GM12878 (cell line): Measurements from ENCODE around the gene HYAL1. TPM values are rescaled to one million over a fixed set of nuclear protein-coding genes. Genes with fewer than 3 reads are reported as not detected.

Source experiments
- ATAC-seq: fragments of 200-7000 bp; cut with Tn5 transposase; 3 replicates; pipeline ENCODE4 v1.9.1; 2020; ENCODE audit warnings: mild to moderate bottlenecking, moderate library complexity
- BruUV-seq: library from RNA; stranded (reverse); fragments of 400-500 nt; replicated peaks from 2 replicates; lab custom pipeline; 2021; lab: Mats Ljungman, UMichigan
- CTCF ChIA-PET: fragments of 300-600 bp; sonication (Branson Sonifier 250); formaldehyde crosslinking; extraction: SDS; loops from one replicate; lab custom pipeline; 2021; ENCODE audit warnings: inconsistent platforms; lab: Yijun Ruan, JAX
- POLR2A ChIA-PET: fragments of 350-600 bp; formaldehyde crosslinking; extraction: SDS; loops from one replicate; lab custom pipeline; 2021; ENCODE audit warnings: inconsistent platforms; lab: Charles Lee
- RAD21 ChIA-PET: fragments of 300-600 bp; sonication (Branson Sonifier 250); formaldehyde crosslinking; loops from one replicate; lab custom pipeline; 2023; ENCODE audit warnings: antibody characterized with exemption; ENCODE audit not compliant: unreplicated experiment; lab: Charles Lee
- SMC1A ChIA-PET: fragments of 300-600 bp; sonication (Branson Sonifier 250); formaldehyde crosslinking; loops from one replicate; lab custom pipeline; 2023; ENCODE audit not compliant: unreplicated experiment, uncharacterized antibody; lab: Charles Lee
- DNase-seq: peaks from one replicate; pipeline ENCODE4 v3.0.0-alpha.2; 2011; ENCODE audit warnings: low read depth, low spot score
- FAIRE-seq: peaks from 3 replicates; lab custom pipeline; 2011; peaks lifted over from hg19 to GRCh38; lab: Jason Lieb, UNC
- H2AFZ ChIP-seq: 2 replicates; pipeline ENCODE4 v1.6.0; 2011; ENCODE audit warnings: low read depth, low read length, control low read depth; ENCODE audit not compliant: control insufficient read depth
- H3K27ac ChIP-seq: 2 replicates; pipeline ENCODE4 v1.5.1; 2011; ENCODE audit warnings: control low read depth; ENCODE audit not compliant: control insufficient read depth, insufficient read depth
- H3K27me3 ChIP-seq, 2 experiments: replicated peaks in 1 of 2; 2 replicates each; pipeline versions ENCODE4 v1.6.0 to v1.6.1; 2011; ENCODE audit warnings: low read length in 1 of 2; ENCODE audit not compliant: control insufficient read depth in 2 of 2, insufficient read depth in 2 of 2
- H3K36me3 ChIP-seq, 2 experiments: 2 replicates each; pipeline ENCODE4 v1.5.1; 2011; ENCODE audit warnings: low read length in 1 of 2; ENCODE audit not compliant: control insufficient read depth in 2 of 2, insufficient read depth in 2 of 2
- H3K4me1 ChIP-seq: 2 replicates; pipeline ENCODE4 v1.6.1; 2011; ENCODE audit warnings: mild to moderate bottlenecking, low read length, moderate library complexity, mixed read lengths; ENCODE audit not compliant: control insufficient read depth, insufficient read depth
- H3K4me2 ChIP-seq: 2 replicates; pipeline ENCODE4 v1.6.0; 2011; ENCODE audit warnings: control low read depth; ENCODE audit not compliant: control insufficient read depth, insufficient read depth
- H3K4me3 ChIP-seq: fragments of 200-600 bp; sonication (generic); 2 replicates; pipeline ENCODE4 v1.5.1; 2016
- H3K79me2 ChIP-seq: 2 replicates; pipeline ENCODE4 v1.6.0; 2011; ENCODE audit warnings: low read length; ENCODE audit not compliant: control insufficient read depth, insufficient read depth
- H3K9ac ChIP-seq: 2 replicates; pipeline ENCODE4 v1.8.0; 2011; ENCODE audit warnings: low read length, control low read depth, mixed read lengths; ENCODE audit not compliant: control insufficient read depth, insufficient read depth
- H3K9me3 ChIP-seq: replicated peaks from 3 replicates; pipeline ENCODE4 v1.5.1; 2011; ENCODE audit warnings: mild to moderate bottlenecking, low read length; ENCODE audit not compliant: control insufficient read depth, insufficient read depth
- H4K20me1 ChIP-seq: 2 replicates; pipeline ENCODE4 v1.6.0; 2011; ENCODE audit not compliant: control insufficient read depth, insufficient read depth
- CHD2 ChIP-seq: IDR thresholded peaks from 2 replicates; pipeline ENCODE4 v1.6.1; 2011; ENCODE audit warnings: low read depth, low read length, improper control_type of control experiment, borderline replicate concordance
- ETV6 ChIP-seq, 2 experiments: fragments of 450-650 bp in 1 of 2; IDR thresholded peaks in 1 of 2; conservative IDR thresholded peaks in 1 of 2; 2 replicates each; pipeline ENCODE4 v1.6.1; 2014; ENCODE audit warnings: antibody characterized with exemption in 1 of 2, borderline replicate concordance in 1 of 2, low read depth in 1 of 2, mild to moderate bottlenecking in 1 of 2, moderate library complexity in 1 of 2
- GATAD2B ChIP-seq: fragments of 450-650 bp; conservative IDR thresholded peaks from 2 replicates; pipeline ENCODE4 v1.6.1; 2017; ENCODE audit warnings: low read depth, mild to moderate bottlenecking, moderate library complexity
- HCFC1 ChIP-seq: fragments of 150-350 bp; IDR thresholded peaks from 2 replicates; pipeline ENCODE4 v1.6.1; 2014; ENCODE audit warnings: low read length
- LARP7 ChIP-seq: fragments of 450-650 bp; IDR thresholded peaks from 2 replicates; pipeline ENCODE4 v1.6.1; 2017; ENCODE audit warnings: mild to moderate bottlenecking
- SREBF2 ChIP-seq: IDR thresholded peaks from 2 replicates; pipeline ENCODE4 v1.6.1; 2012; ENCODE audit warnings: mild to moderate bottlenecking, low read length
- SRF ChIP-seq, 2 experiments: IDR thresholded peaks; 2 replicates each; pipeline ENCODE4 v1.6.1; 2011; ENCODE audit warnings: low read depth in 2 of 2, low read length in 2 of 2, mild to moderate bottlenecking in 1 of 2, moderate library complexity in 1 of 2
- ZNF274 ChIP-seq: IDR thresholded peaks from one replicate; pipeline ENCODE4 v1.8.0; 2011; ENCODE audit not compliant: insufficient read length, insufficient read depth
- ZNF384 ChIP-seq: IDR thresholded peaks from 2 replicates; pipeline ENCODE4 v1.6.1; 2012; ENCODE audit warnings: low read depth, mild to moderate bottlenecking, low read length, improper control_type of control experiment, borderline replicate concordance
- WGBS: methylation state at CpG from one replicate; pipeline ENCODE4 v1.1.6; 2016; ENCODE audit warnings: low lambda C conversion rate; ENCODE audit not compliant: insufficient replicate concordance, insufficient coverage; ENCODE audit errors: missing lambda C conversion rate; 5-methylcytosine and 5-hydroxymethylcytosine counted together
- in situ Hi-C: fragments of 300-500 bp; cut with MboI; formaldehyde crosslinking; loops from 9 replicates; pipeline ENCODE4 v1.14.3; 2018; ENCODE audit warnings: mixed read lengths
- intact Hi-C: fragments of 100-400 bp; cut with micrococcal nuclease; formaldehyde crosslinking; loops from one replicate; pipeline ENCODE4 v1.14.2; 2022; ENCODE audit not compliant: unreplicated experiment
- polyA plus RNA-seq, 11 experiments: library from polyadenylated mRNA; depleted of rRNA in 4 of 11; unstranded in 6 of 11; stranded (reverse) in 5 of 11; fragments of >200 nt; fragmentation: Nextera tagmentation in 4 of 11; fragmentation: Illumina TruSeq in 1 of 11; extraction: Ambion mirVana in 4 of 11; extraction: Trizol in 1 of 11; gene quantifications; 1 replicate in 1 of 11; 2 replicates in 10 of 11; pipeline versions ENCODE4 v1.2.1 to v1.2.3, GENCODE V29; 2011 to 2016; ENCODE audit warnings: inconsistent platforms in 2 of 11, missing spikeins in 2 of 11, low read depth in 1 of 11
- total RNA-seq, 4 experiments: library from RNA; depleted of rRNA in 3 of 4; stranded (reverse); fragments of >200 nt in 3 of 4; fragmentation: Illumina TruSeq in 1 of 4; extraction: Trizol in 1 of 4; gene quantifications; 2 replicates each; pipeline versions ENCODE4 v1.2.1 to v1.2.3, GENCODE V29; 2013 to 2021
- TF ChIP-seq, protein P1 (sequence below): fragments of 450-650 bp; IDR thresholded peaks from 2 replicates; pipeline ENCODE4 v1.6.1; 2017; ENCODE audit warnings: low read depth, mild to moderate bottlenecking, moderate library complexity
- TF ChIP-seq, protein P2 (sequence below): fragments of 450-650 bp; formaldehyde crosslinking; IDR thresholded peaks from 2 replicates; pipeline ENCODE4 v1.5.0; 2022; ENCODE audit warnings: mild to moderate bottlenecking, missing genetic modification characterization
- TF ChIP-seq, protein P3 (sequence below): fragments of 450-650 bp; conservative IDR thresholded peaks from 2 replicates; pipeline ENCODE4 v1.6.1; 2017; ENCODE audit warnings: mild to moderate bottlenecking, moderate library complexity

HYAL1 gene
- total and polyA plus RNA-seq, 10 of the 15 experiments (the other 5 are each of a cell fraction or from before 2014, with no cell fraction given), result 0.04 to 0.55 (median 0.18) TPM; not detected in 2

DNA sequence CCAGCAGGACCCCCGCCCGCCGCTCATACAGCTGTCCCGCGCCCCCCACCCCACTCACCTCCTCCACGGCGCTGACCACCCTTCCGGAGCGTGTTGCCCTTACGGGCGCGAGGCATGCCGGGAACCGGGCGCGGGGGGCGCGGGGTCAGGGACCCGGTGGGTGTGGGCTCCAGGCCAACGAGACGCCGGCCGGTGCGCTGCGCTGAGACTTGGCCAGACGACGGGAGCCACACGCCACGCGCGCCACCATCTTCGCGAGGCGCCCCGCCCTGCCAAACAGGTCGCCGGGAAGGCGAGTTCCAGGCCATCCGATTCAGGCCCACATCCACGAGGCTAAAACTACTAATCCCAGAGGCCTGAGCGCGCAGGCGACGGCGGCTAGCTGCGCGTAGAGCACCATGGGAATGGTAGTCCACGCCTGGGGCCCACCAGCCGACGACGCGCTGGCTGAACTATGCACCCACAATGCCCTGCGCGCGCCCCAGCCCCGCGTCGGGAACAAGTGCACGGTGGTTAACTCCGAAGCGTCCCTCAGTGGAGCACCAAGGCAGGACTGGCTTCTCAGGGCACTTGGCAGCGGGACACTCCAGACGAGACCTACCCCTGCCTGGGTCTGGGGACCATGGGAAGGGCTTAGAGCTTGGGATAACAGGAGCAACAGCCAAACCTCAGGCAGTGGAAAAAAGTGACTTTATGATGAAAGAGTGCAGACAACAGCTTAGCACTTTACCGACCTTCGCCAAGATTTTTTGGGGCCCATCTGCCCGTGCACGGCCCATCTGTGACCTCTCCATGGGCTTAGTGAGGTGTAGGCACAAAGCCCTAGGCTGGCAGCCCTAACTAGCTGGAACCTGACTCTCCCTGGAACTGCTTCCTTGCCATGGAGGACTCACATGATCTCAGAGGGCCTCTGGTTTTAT, 11.0 kb downstream of the HYAL1 start, which contains the start of gene IFRD2:
Gene IFRD2 (minus strand): TSS at position 271 of the 920 bp plus-strand sequence. CDS start 155 bp downstream, at position 116.
- in situ Hi-C loops (no loop called here), intact Hi-C loops (loop anchor here (1.0 kb wide), 1 partner anchor 56 kb away; the partner anchor contains the start of gene GNAI2)
- peak; percentile 92 for DNase-seq
- ChIA-PET CTCF (interaction anchor here (0.8 to 2.5 kb wide), 6 partner anchors 32 to 952 kb away, joined by 3 to 8 read pairs (median 4); no protein-coding TSS in a partner anchor), POLR2A (interaction anchor here (0.6 to 2.1 kb wide), 7 partner anchors 9 to 59 kb away, joined by 3 to 11 read pairs (median 3); partner anchors contain the start of genes CYB561D2, GNAI2 and NPRL2), SMC1A (no interaction called here), RAD21 (interaction anchor here (0.6 to 1.2 kb wide), 5 partner anchors 21 to 57 kb away, joined by 3 to 6 read pairs (median 3); partner anchors contain the start of gene GNAI2)
- 2% methylated on average over 45 of the region's 67 CpGs for WGBS
- Histone ChIP-seq H3K9me3 (no peaks in the 10 kb centered on the region), H3K4me1 (peaks cover 3% of the 10 kb centered on the region; the same call in 1 of the 2 replicates), H3K4me3 (peak within 1 kb of the TSS; percentile 97), H3K27me3 (no peaks in the 10 kb centered on the region), H2AFZ (peak within 1 kb of the TSS; percentile 78), H3K4me2 (peak within 1 kb of the TSS; percentile 89), H3K9ac (peak within 1 kb of the TSS; percentile 83), H4K20me1 (no peaks in the 10 kb centered on the region), H3K36me3 (peaks cover 0 to 26% of the 10 kb centered on the region in 2 experiments; a peak in 3 of 4 replicates), H3K27ac (peak within 1 kb of the TSS; percentile 66), H3K79me2 (peaks cover 21% of the 10 kb centered on the region)
- peak; percentile 99 for FAIRE-seq
- BruUV-seq, result TSS peak; percentile 94
- ATAC-seq, result peak; percentile 99
- no peak for TF ChIP-seq ZNF274
- TF ChIP-seq SRF (IDR thresholded peaks at IDR 0.05; ENCODE audit: low read depth in 2 of 2, low read length in 2 of 2), result peak in 1 of 2 experiments; percentile 70; a peak in 3 of 4 replicates
- TF ChIP-seq CHD2, result peak; percentile 95
- TF ChIP-seq, protein P1, sequence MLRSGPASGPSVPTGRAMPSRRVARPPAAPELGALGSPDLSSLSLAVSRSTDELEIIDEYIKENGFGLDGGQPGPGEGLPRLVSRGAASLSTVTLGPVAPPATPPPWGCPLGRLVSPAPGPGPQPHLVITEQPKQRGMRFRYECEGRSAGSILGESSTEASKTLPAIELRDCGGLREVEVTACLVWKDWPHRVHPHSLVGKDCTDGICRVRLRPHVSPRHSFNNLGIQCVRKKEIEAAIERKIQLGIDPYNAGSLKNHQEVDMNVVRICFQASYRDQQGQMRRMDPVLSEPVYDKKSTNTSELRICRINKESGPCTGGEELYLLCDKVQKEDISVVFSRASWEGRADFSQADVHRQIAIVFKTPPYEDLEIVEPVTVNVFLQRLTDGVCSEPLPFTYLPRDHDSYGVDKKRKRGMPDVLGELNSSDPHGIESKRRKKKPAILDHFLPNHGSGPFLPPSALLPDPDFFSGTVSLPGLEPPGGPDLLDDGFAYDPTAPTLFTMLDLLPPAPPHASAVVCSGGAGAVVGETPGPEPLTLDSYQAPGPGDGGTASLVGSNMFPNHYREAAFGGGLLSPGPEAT, result peak; percentile 24; the same call in 1 of the 2 replicates
- TF ChIP-seq GATAD2B, result no peak
- TF ChIP-seq HCFC1, result peak; percentile 100
- 0 out of 2 replicates have a peak, but pooled peaks have one; percentile 11 for TF ChIP-seq ZNF384
- no peak for TF ChIP-seq ETV6 (conservative IDR thresholded peaks at IDR 0.05 in 1 of 2, IDR thresholded peaks at IDR 0.05 in 1 of 2; ENCODE audit: borderline replicate concordance in 1 of 2, low read depth in 1 of 2)
- peak; percentile 96 for TF ChIP-seq LARP7
- no peak for TF ChIP-seq SREBF2
- TF ChIP-seq, protein P2, sequence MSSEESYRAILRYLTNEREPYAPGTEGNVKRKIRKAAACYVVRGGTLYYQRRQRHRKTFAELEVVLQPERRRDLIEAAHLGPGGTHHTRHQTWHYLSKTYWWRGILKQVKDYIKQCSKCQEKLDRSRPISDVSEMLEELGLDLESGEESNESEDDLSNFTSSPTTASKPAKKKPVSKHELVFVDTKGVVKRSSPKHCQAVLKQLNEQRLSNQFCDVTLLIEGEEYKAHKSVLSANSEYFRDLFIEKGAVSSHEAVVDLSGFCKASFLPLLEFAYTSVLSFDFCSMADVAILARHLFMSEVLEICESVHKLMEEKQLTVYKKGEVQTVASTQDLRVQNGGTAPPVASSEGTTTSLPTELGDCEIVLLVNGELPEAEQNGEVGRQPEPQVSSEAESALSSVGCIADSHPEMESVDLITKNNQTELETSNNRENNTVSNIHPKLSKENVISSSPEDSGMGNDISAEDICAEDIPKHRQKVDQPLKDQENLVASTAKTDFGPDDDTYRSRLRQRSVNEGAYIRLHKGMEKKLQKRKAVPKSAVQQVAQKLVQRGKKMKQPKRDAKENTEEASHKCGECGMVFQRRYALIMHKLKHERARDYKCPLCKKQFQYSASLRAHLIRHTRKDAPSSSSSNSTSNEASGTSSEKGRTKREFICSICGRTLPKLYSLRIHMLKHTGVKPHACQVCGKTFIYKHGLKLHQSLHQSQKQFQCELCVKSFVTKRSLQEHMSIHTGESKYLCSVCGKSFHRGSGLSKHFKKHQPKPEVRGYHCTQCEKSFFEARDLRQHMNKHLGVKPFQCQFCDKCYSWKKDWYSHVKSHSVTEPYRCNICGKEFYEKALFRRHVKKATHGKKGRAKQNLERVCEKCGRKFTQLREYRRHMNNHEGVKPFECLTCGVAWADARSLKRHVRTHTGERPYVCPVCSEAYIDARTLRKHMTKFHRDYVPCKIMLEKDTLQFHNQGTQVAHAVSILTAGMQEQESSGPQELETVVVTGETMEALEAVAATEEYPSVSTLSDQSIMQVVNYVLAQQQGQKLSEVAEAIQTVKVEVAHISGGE, result no peak
- TF ChIP-seq, protein P3, sequence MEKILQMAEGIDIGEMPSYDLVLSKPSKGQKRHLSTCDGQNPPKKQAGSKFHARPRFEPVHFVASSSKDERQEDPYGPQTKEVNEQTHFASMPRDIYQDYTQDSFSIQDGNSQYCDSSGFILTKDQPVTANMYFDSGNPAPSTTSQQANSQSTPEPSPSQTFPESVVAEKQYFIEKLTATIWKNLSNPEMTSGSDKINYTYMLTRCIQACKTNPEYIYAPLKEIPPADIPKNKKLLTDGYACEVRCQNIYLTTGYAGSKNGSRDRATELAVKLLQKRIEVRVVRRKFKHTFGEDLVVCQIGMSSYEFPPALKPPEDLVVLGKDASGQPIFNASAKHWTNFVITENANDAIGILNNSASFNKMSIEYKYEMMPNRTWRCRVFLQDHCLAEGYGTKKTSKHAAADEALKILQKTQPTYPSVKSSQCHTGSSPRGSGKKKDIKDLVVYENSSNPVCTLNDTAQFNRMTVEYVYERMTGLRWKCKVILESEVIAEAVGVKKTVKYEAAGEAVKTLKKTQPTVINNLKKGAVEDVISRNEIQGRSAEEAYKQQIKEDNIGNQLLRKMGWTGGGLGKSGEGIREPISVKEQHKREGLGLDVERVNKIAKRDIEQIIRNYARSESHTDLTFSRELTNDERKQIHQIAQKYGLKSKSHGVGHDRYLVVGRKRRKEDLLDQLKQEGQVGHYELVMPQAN, result peak; percentile 87
